Measurements from ENCODE around the gene EFNA1.
A peak's percentile ranks its signal among the peaks of the same experiment; 100 is the strongest.

EFNA1 gene

GRCh38 chr1:155124503-155125463 is 2.9 kb upstream of the EFNA1 start:
- TF ChIP-seq CTCF (IDR thresholded peaks at IDR 0.05; ENCODE audit: control insufficient read depth, insufficient read depth, low read depth, low read length, missing control alignments): no peak
- no peak for DNase-seq (ENCODE audit: low read depth)
- no peak overlapping the region for H3K4me3 ChIP-seq (ENCODE audit: control insufficient read depth, low read depth, low read length)

GRCh38 chr1:155125511-155125945 is 2.1 kb upstream of the EFNA1 start:
- DNase-seq (ENCODE audit: low read depth): no peak
- H3K4me3 ChIP-seq (ENCODE audit: control insufficient read depth, low read depth, low read length): no peak overlapping the region
- no peak for TF ChIP-seq CTCF (IDR thresholded peaks at IDR 0.05; ENCODE audit: control insufficient read depth, insufficient read depth, low read depth, low read length, missing control alignments)

GRCh38 chr1:155125946-155126555 is 1.6 kb upstream of the EFNA1 start:
- DNase-seq (ENCODE audit: low read depth): no peak
- TF ChIP-seq CTCF (IDR thresholded peaks at IDR 0.05; ENCODE audit: control insufficient read depth, insufficient read depth, low read depth, low read length, missing control alignments): no peak
- H3K4me3 ChIP-seq (ENCODE audit: control insufficient read depth, low read depth, low read length): no peak overlapping the region; the same call in none of the 2 replicates

- no peak for DNase-seq (ENCODE audit: low read depth)
- no peak for TF ChIP-seq CTCF (IDR thresholded peaks at IDR 0.05; ENCODE audit: control insufficient read depth, insufficient read depth, low read depth, low read length, missing control alignments)
- peak overlapping the region; percentile 37 for H3K4me3 ChIP-seq (ENCODE audit: control insufficient read depth, low read depth, low read length)
Measured at GRCh38 chr1:155126556-155127104, 1.0 kb upstream of the EFNA1 start.

GRCh38 chr1:155127967-155128754 is 485 bp downstream of the EFNA1 start:
- no peak for TF ChIP-seq CTCF (IDR thresholded peaks at IDR 0.05; ENCODE audit: control insufficient read depth, insufficient read depth, low read depth, low read length, missing control alignments)
- DNase-seq (ENCODE audit: low read depth): no peak
- peak overlapping the region; percentile 20 for H3K4me3 ChIP-seq (ENCODE audit: control insufficient read depth, low read depth, low read length)

Data from AG09309 (cell line).